ENCODE measurements around the gene UROC1. TPM values are rescaled to one million over a fixed set of nuclear protein-coding genes. Genes with fewer than 3 reads are reported as not detected.

Gene UROC1
- total RNA-seq, 1 donor from 2014 or later, result not detected

DNA sequence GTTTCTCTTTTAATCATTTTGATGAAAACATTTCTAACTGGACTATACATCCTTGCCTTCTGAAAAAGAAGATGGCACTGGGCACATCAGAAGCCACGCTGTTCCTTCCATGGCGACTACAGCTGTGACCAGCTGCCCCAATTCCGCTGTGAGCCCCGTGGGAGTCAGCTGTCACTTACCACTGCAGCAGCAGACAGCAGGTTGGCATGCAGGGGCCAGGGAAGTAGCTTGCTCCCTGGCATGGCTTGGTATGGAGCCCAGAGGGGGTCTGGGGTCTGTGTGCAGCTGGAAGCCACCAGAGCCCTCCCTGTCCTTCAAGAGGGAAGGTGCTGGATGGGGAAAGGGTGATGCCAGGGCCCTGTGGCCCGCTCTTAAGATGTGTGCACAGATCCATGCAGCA is 37.4 kb downstream of the UROC1 start:
- FAIRE-seq, result no peak
- H3K27me3 ChIP-seq (ENCODE audit: control insufficient read depth, insufficient read depth, low read length), result no peaks in the 10 kb centered on the region
- TF ChIP-seq, protein P1, sequence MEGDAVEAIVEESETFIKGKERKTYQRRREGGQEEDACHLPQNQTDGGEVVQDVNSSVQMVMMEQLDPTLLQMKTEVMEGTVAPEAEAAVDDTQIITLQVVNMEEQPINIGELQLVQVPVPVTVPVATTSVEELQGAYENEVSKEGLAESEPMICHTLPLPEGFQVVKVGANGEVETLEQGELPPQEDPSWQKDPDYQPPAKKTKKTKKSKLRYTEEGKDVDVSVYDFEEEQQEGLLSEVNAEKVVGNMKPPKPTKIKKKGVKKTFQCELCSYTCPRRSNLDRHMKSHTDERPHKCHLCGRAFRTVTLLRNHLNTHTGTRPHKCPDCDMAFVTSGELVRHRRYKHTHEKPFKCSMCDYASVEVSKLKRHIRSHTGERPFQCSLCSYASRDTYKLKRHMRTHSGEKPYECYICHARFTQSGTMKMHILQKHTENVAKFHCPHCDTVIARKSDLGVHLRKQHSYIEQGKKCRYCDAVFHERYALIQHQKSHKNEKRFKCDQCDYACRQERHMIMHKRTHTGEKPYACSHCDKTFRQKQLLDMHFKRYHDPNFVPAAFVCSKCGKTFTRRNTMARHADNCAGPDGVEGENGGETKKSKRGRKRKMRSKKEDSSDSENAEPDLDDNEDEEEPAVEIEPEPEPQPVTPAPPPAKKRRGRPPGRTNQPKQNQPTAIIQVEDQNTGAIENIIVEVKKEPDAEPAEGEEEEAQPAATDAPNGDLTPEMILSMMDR (IDR thresholded peaks at IDR 0.05; ENCODE audit: insufficient read depth, low read length, severe bottlenecking), result no peak

DNA sequence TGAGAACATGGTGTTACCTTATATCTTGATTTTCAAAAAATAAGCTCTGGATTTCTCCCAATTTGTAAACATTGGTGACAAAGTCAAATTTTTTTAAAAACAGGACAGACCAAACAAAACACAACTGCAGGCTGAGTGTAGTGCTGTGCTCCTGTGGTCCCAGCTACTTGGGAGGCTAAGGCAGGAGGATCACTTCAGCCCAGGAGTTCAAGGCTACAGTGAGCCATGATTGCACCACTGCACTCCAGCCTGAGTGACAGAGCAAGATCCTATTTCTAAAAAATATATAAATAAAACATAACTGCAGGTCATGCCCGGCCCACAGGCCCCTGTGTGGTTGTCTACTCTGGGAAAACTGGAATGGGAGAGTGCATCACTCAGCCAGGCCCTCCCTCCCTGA is 37.9 kb downstream of the UROC1 start:
- Histone ChIP-seq H3K4me3 (ENCODE audit: low read depth, low read length) (no peak overlapping the region), H3K36me3 (ENCODE audit: control insufficient read depth, insufficient read depth, low read length) (no peaks in the 10 kb centered on the region), H3K27me3 (ENCODE audit: control insufficient read depth, insufficient read depth, low read length) (no peaks in the 10 kb centered on the region)
- FAIRE-seq (no peak), DNase-seq (ENCODE audit: low read depth) (no peak)
- TF ChIP-seq, protein P1 (IDR thresholded peaks at IDR 0.05; ENCODE audit: insufficient read depth, low read length, severe bottlenecking), result no peak

More for the DNA sequence above, 37.4 kb downstream of the UROC1 start:
- Histone ChIP-seq H3K4me3 (ENCODE audit: low read depth, low read length) (no peak overlapping the region), H3K36me3 (ENCODE audit: control insufficient read depth, insufficient read depth, low read length) (no peaks in the 10 kb centered on the region)
- DNase-seq (ENCODE audit: low read depth), result no peak

DNA sequence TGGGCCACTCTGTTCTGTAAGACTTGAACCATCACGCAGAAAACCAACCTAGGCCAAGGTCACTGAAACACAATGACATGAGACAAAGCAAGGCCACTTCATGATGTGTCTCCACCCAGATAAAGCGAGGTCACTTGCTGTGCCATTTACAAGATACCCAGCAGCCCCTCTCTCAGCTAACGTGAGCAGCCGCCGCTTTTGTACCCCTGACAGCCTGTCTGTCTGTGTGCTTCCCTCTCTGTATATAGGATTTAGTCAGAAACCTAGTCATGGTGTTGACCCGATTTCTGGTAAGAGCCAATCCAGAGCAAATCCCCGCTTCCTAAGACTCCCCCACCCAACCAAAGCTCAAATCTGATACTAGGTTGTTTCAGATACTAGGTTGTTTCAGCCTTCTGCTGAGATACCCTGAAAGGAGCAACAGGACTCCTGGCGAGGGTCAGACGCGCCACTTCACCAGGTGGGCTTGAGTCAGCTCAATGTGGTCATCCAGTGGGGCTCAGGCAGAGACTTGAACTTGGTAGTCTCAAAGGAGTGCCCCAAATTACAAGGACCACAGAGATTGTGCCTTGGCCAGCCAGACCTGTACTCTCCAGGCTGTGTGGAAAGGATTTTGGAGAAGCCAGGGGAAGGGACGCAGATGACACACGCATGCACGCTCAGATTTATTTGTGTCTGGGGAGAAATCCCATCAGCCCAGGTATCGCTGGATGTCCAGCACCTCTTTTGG is 38.8 kb downstream of the UROC1 start:
- no peak for FAIRE-seq
- TF ChIP-seq, protein P1 (IDR thresholded peaks at IDR 0.05; ENCODE audit: insufficient read depth, low read length, severe bottlenecking), result no peak

DNA sequence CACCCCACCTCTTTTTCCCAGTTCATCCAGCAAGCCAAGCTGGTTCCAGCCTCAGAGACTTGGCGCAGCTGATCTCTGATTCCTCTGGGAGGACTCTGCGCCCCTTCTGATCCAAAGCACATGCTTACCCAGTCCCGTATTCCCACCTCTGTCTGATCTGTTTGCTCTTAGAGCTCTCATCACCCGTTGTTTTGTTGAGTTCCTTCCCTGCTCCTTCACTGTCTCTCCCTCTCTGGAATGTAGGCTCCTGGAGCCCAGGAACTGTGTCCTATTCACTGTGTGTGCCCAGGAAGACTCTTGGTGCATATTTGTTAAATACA is 40.6 kb downstream of the UROC1 start:
- DNase-seq (ENCODE audit: low read depth) (no peak), FAIRE-seq (no peak)
- no peaks in the 10 kb centered on the region for H3K36me3 ChIP-seq (ENCODE audit: control insufficient read depth, insufficient read depth, low read length)
- H3K27me3 ChIP-seq (ENCODE audit: control insufficient read depth, insufficient read depth, low read length), result no peaks in the 10 kb centered on the region
- TF ChIP-seq, protein P1 (IDR thresholded peaks at IDR 0.05; ENCODE audit: insufficient read depth, low read length, severe bottlenecking), result no peak
- H3K4me3 ChIP-seq (ENCODE audit: low read depth, low read length), result no peak overlapping the region

More for the DNA sequence above, 38.8 kb downstream of the UROC1 start:
- H3K4me3 ChIP-seq (ENCODE audit: low read depth, low read length), result no peak overlapping the region
- DNase-seq (ENCODE audit: low read depth), result no peak
- H3K27me3 ChIP-seq (ENCODE audit: control insufficient read depth, insufficient read depth, low read length), result no peaks in the 10 kb centered on the region
- H3K36me3 ChIP-seq (ENCODE audit: control insufficient read depth, insufficient read depth, low read length), result no peaks in the 10 kb centered on the region

DNA sequence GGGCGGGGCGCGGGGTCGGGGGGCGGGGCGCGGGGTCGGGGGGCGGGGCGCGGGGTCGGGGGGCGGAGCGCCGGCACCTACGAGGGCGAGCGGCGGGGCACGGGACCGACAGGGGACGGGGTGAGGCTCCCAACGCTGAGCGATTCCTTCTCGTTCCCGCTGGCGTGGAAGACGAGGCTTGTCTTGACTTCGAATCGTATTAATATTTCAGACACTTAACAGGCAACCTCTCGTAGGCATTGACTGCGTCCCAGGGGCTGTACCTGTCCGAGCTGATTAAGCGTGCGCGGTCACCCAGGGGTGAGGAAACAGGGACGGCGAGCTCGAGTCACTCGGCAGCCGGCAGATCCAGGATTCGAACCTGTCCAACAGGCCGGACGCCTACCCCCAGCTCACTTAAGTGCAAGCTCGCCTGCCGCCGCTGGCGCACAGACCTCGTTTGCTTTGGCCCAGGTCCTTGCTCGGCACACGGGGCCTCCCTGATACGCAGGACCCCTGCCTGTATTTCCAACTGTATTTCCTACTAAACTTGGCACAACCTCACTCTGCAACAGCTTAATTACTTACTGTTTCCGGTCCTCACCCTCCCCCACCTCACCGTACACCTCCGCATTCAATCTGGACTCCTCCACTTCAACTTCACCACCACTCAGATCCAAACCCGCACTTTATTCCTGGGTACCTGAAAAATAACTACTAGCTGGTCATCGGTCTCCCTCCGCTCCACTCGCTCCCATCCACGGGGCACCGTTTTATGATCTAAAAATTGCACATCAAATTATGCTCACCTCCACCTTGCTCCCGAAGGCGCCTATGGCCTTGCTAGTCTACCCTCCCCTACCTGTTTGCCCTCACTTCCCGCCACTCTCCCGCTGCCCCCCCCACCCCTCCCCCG is 41.2 kb downstream of the UROC1 start:
- Histone ChIP-seq H3K27me3 (ENCODE audit: control insufficient read depth, insufficient read depth, low read length) (no peaks in the 10 kb centered on the region), H3K4me3 (ENCODE audit: low read depth, low read length) (peak overlapping the region; percentile 54), H3K36me3 (ENCODE audit: control insufficient read depth, insufficient read depth, low read length) (no peaks in the 10 kb centered on the region)
- DNase-seq (ENCODE audit: low read depth), result peak; percentile 61
- TF ChIP-seq, protein P1 (IDR thresholded peaks at IDR 0.05; ENCODE audit: insufficient read depth, low read length, severe bottlenecking), result no peak
- no peak for FAIRE-seq
